ENCODE results near the gene SLC12A5. TPM values are rescaled to one million over a fixed set of nuclear protein-coding genes. Genes with fewer than 3 reads are reported as not detected.

The SLC12A5 gene
- total RNA-seq, 1 experiment from 2014 or later, result 7.2 TPM

GRCh38 chr20:46062151-46062550 lies 33.1 kb downstream of the SLC12A5 start:
- POLR2A ChIA-PET, result no interaction called here
- CTCF ChIA-PET, result no interaction called here
- no peak for TF ChIP-seq USF1 (CRISPR knock-in tag; IDR thresholded peaks at IDR 0.05)
- TF ChIP-seq JUN (CRISPR knock-in tag; IDR thresholded peaks at IDR 0.05), result no peak
- TF ChIP-seq FOXK1 (CRISPR knock-in tag; IDR thresholded peaks at IDR 0.05), result no peak
- TF ChIP-seq USF2 (CRISPR knock-in tag; IDR thresholded peaks at IDR 0.05), result no peak
- TF ChIP-seq MYBL2 (CRISPR knock-in tag; IDR thresholded peaks at IDR 0.05), result no peak
- TF ChIP-seq ZNF263 (CRISPR knock-in tag; IDR thresholded peaks at IDR 0.05; ENCODE audit: low read depth), result no peak
- no peak for TF ChIP-seq FOXJ3 (CRISPR knock-in tag; IDR thresholded peaks at IDR 0.05; ENCODE audit: borderline replicate concordance)
- no peak for TF ChIP-seq GRHL2 (CRISPR knock-in tag; IDR thresholded peaks at IDR 0.05; ENCODE audit: insufficient replicate concordance, severe bottlenecking)
- no peak for TF ChIP-seq ZBTB43 (CRISPR knock-in tag; IDR thresholded peaks at IDR 0.05)
- TF ChIP-seq GTF2I (CRISPR knock-in tag; conservative IDR thresholded peaks at IDR 0.05), result no peak
- Mint-ChIP-seq H3K4me3 (no peak overlapping the region), H3K9me3 (no peaks in the 10 kb centered on the region), H3K36me3 (peaks cover 57% of the 10 kb centered on the region), H3K4me1 (peaks cover 30% of the 10 kb centered on the region), H3K27me3 (ENCODE audit: low read depth) (peaks cover 28% of the 10 kb centered on the region), H3K27ac (no peak overlapping the region)
- DNase-seq (ENCODE audit: low spot score) (no peak), ATAC-seq (no peak)

GRCh38 chr20:46062621-46063020 lies 33.6 kb downstream of the SLC12A5 start:
- Mint-ChIP-seq H3K36me3 (peaks cover 57% of the 10 kb centered on the region), H3K27me3 (ENCODE audit: low read depth) (peaks cover 24% of the 10 kb centered on the region), H3K9me3 (no peaks in the 10 kb centered on the region), H3K4me1 (peaks cover 30% of the 10 kb centered on the region), H3K27ac (no peak overlapping the region), H3K4me3 (no peak overlapping the region)
- DNase-seq (ENCODE audit: low spot score), result no peak
- POLR2A ChIA-PET, result no interaction called here
- TF ChIP-seq HMGXB4 (CRISPR knock-in tag; IDR thresholded peaks at IDR 0.05) (no peak), ETV6 (CRISPR knock-in tag; IDR thresholded peaks at IDR 0.05) (no peak), ZBTB21 (CRISPR knock-in tag; IDR thresholded peaks at IDR 0.05; ENCODE audit: borderline replicate concordance) (no peak), AR (CRISPR knock-in tag; IDR thresholded peaks at IDR 0.05) (no peak)
- ATAC-seq, result no peak
- CTCF ChIA-PET, result no interaction called here

- no peaks in the 10 kb centered on the region for H3K9me3 Mint-ChIP-seq
- peak overlapping the region; percentile 2; the same call in 1 of the 2 replicates for H3K27ac Mint-ChIP-seq
- no peak overlapping the region for H3K4me3 Mint-ChIP-seq
- ATAC-seq (no peak), DNase-seq (ENCODE audit: low spot score) (no peak)
- H3K36me3 Mint-ChIP-seq, result peaks cover 58% of the 10 kb centered on the region
- ChIA-PET CTCF (no interaction called here), POLR2A (no interaction called here)
- peaks cover 18% of the 10 kb centered on the region for H3K27me3 Mint-ChIP-seq (ENCODE audit: low read depth)
- peaks cover 29% of the 10 kb centered on the region for H3K4me1 Mint-ChIP-seq
- no peak for TF ChIP-seq FOXK1 (CRISPR knock-in tag; IDR thresholded peaks at IDR 0.05)
- TF ChIP-seq IRF2 (CRISPR knock-in tag; IDR thresholded peaks at IDR 0.05; ENCODE audit: borderline replicate concordance, low read depth), result no peak
- no peak for TF ChIP-seq ATF6 (CRISPR knock-in tag; IDR thresholded peaks at IDR 0.05)
- TF ChIP-seq FOXP4 (CRISPR knock-in tag; IDR thresholded peaks at IDR 0.05), result no peak
- no peak for TF ChIP-seq ATF2 (CRISPR knock-in tag; IDR thresholded peaks at IDR 0.05; ENCODE audit: borderline replicate concordance, low read depth)
- TF ChIP-seq MAX (CRISPR knock-in tag; IDR thresholded peaks at IDR 0.05), result no peak
These were observed 34.1 kb downstream of the SLC12A5 start for GRCh38 chr20:46063151-46063550.
